HG03575 (cell line): ENCODE measurements around the gene ARHGEF10L.

Source experiments
- ATAC-seq: cut with Tn5 transposase; IDR thresholded peaks from one replicate; pipeline ENCODE4 v1.9.1; 2021; ENCODE audit not compliant: unreplicated experiment, insufficient number of reproducible peaks, low FRiP score; ENCODE audit errors: extremely low read depth

ARHGEF10L gene

DNA sequence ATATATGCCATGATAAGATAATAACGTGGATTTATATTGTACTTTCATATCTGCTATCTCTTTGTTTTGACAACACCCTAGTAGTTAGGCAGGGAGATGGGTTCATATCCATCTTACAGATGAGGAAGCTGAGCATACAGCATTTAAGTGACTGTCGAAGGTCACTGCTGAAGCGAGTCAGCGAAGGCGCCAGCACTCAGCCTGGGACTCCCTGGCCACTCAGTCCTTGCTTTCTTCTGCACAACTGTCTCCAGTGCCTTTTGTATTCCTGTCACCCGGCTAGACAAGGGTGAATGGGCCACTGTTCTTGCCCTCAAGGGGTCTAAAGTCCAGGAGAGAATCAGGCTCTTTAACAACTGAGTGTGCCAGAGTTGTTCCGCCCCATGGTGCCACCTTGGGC, 3.1 kb downstream of the ARHGEF10L start:
- ATAC-seq: no peak

DNA sequence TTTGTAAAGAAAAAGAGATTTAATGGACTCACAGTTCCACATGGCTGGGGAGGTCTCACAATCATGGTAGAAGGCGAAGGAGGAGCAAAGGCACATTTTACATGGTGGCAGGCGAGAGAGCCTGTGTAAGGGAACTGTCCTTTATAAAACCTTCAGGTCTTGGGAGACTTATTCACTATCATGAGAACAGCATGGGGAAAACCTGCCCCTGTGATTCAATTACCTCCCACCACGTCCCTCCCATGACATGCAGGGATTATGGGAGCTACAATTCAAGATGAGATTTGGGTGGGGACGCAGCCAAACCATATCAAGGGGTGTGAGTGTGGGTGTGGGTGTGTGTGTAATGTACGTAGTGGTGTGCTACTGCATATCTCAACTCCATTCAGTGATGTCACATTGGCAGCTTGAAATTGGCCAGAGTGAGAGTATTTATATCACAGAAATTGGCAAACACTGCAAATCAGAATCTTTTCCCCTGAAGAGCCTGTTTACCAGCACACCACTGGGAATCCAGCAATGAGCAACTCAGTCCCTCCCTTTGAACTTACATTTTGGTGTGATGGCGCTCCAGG, 5.4 kb downstream of the ARHGEF10L start:
- no peak for ATAC-seq

GRCh38 chr1:17545356-17545755, 5.9 kb downstream of the ARHGEF10L start:
- no peak for ATAC-seq

DNA sequence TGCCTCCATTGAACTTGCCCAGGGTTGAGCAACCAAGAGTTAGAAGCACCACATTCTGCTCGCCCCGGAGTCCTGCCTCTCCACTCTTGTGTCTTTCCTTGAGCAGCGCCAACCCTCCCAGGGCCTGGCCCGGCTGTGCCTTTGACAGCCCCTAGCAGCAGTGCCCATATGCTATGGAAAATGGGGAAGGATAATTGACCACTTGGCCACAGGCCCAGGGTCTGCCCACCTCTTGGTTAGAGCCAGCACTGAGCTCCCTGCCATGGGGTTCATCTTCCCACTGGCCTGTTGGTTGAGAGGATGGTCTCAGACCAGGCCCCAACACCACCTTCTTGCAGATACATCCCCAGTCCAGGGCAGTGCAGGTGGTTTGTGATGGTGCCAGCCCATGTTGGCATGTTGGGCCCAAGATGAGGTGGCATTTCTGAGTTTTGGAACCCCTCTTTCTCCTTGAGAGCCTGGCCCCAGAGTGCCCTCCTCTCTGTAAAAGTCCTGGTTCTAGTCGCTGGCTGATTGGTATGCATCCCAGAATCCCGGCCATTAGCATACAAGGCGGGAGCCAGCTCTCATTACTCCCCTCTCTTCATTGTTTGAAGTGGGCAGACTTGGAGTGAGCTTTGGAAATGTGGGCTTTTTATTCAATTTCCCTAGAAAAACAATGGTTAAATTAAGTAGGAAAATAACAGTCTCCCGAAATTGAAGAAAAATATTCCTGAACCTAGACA, 7.6 kb downstream of the ARHGEF10L start:
- ATAC-seq: no peak

GRCh38 chr1:17549384-17549783, 9.9 kb downstream of the ARHGEF10L start:
- ATAC-seq: no peak

DNA sequence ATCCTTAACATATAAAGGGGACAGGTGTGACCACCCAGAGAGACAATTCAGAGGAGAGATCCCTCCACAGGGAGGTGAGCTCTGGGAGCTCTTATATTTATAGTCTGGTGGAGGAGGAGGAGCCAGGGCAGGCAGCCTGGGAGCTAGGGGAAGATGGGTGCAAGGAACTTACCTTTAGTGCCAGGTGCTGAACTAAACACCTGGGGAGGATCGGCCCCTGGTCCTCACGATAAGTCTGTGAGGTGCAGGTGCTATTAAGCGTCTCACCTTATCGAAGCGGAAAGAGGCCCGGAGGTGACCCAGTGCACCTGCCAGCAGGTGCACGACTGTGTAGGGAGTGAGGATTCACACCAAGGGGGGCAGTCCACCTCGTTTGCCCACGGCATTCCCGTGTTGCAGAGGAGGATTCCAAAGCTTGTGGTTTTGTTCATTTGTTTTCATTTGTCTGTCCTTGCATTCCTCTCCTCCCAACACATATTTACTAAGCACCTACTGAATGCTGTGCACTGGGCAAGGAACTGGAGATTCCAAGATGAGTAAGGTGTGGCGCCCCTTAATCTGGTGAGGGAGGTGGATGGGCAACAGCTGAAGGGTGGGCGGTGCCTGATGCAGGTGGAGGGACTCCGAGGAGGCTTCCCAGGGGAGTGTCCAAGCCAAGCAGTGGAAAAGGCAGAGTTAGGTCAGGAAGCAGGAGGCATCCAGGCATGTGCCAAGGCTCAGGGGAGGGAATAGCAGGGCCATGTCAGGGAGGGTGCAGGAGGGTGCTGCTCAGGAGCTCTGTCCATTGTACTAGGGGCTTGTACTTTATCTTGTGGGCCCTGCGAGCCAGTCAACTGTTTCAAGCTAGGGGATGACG, 11.5 kb downstream of the ARHGEF10L start:
- ATAC-seq: no peak

DNA sequence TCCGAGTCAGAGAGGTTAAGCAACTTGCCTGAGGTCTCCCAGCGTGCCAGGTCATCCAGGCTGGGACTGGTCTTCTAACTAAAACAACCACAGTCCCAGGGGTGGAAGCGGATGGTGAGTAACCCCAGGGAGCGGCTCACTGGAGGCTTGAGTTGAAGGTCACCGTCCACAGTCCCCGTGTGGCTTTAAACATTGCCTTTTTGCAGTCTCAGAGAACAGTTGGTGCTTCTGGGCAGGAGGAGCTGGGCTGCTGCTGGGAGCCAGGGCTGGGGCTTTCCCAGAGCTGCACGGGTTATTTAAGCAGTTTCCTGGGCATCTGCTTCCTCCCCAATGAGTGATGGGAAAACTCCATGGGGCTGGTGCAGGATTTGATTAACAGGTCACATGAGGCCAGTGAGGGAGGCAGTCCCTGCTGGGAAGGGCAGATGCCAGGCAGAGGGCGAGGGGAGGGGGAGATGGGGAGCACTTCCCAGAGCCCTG, 12.3 kb downstream of the ARHGEF10L start:
- no peak for ATAC-seq

DNA sequence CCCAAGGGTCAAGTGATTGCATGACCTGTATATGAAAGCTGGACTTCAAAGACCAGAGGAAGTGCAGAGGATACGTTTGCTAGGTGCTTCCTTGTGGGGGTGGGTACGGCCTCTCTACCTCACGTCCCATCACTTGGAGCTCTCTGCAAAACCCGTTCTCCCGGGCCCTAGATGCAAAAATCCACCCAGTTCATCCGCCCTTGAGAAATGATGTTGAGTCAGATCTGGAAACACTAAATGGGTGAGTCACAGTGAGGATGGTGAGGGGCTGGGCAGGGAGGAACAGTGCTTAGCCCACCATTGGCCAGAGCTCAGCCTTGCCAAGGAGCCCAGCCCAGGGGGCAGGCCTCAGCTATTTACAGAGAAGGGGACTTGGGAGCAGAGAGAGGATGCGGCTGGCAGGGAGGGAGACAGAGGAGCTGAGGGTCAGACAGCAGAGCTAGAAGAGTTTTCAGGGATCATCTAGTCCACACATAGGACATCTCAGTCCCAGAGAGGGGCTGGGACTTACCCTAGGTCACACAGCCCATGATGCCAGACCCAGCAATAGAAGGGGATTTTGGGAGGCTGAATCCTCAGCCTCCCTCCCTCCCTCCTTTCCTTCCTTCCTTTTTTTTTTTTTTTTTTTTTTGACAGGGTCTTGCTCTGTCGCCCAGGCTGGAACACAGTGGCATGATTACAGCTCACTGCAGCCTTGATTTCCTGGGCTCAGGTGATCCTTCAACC, 14.6 kb downstream of the ARHGEF10L start:
- no peak for ATAC-seq

GRCh38 chr1:17554954-17555353, 15.5 kb downstream of the ARHGEF10L start:
- ATAC-seq: no peak

DNA sequence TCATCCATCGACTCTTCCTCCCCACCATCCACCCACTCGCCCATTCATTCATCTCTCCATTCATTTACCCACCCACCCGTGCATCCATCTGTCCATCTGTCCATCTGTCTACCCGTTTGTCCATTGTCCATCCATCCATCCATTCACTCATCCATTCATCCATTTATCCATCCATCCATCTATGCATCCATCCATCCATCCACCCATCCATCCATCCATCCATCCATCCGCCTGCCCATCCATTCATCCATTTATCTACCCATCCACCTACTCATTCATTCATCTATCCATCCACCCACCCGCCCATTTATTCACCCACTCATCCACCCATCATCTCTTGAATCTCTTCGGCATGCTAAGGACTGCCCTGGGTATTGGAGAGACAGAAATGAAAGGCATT, 18.5 kb downstream of the ARHGEF10L start:
- ATAC-seq: no peak

- ATAC-seq: no peak
Measured at GRCh38 chr1:17558541-17558940, 19.0 kb downstream of the ARHGEF10L start.

DNA sequence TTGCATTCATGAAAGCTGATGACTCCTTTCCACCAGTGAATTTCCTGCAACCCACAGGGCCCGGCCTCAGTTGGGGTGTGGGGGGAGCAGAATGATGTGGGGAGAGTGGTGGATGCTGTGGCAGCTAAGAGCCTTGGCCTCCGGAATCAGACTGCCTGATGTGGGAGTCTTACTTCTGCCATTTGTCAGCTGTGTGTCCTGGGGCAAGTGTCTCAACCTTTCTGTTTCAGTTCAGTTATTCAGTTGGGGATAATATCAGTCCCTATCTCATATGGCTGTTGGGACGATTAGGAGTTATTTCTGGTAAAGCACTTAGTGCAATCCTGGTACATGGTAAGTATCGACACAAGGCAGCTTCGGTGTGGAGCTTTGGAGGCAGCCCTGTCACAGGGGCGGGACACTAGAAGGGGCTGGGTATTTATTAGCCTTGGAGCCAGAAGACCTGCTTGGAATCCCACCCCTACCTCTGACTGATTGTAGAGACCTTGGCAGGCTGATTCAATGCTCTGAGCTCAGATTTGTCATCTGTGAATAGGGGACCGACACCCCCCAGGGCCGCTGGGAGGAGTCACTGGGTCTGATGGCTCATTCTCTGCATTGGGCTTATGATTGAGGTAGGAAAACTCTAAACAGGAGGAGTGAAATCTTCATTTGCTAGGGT, 19.6 kb downstream of the ARHGEF10L start:
- no peak for ATAC-seq

DNA sequence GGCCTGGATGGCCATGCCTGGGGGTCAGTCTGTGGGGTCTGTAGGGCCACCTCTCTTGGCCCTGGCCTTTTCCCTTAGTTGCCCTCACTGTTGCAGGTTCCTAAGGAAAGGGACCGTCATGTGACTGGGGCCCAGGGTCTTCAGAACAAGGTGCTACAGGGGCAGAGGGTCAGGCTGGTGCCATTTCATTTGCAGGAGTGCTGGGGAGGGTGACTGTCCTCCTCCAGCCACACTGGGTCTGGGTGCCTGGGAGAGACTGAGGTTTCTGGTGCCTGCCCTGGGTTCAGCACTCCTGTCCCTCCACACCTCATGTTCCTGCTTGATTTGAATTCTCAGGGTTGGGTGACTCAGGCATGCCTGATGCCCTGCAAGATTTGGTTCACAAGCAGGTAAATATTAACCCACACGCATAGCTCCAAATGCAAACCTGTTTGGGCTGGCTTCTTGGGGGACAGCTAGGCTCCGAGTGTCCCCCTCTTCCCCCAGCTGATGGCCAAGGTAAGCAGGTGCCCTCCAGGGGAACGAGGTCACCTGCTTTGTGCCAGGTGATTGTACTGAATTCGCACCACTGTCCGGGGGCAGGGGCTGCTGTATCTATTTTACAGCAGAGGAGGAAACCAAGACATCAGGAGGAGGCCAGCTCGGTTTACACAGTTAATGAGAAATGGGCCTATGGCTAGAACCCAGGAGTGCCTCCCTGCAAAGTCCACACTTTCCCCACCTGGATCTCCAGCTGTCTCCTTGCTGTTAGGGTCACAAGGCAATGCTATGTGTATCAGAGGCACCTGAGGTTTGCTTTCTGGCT, 20.3 kb downstream of the ARHGEF10L start:
- no peak for ATAC-seq

DNA sequence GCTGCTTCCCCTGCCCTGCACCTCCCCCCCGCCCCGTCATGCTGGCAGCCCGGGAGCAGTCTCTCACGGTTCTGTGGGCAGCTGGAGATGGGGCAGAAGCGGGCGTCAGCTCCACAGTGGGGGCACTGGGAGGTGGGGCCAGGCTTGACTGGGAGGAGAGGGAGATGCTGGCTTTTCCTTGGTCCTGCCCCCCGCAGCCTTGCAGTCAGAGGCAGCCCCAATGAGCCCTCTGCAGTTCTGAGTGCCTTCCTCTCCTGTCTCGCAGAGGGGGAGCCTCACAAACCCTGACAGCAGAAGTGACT, 21.7 kb downstream of the ARHGEF10L start:
- no peak for ATAC-seq

DNA sequence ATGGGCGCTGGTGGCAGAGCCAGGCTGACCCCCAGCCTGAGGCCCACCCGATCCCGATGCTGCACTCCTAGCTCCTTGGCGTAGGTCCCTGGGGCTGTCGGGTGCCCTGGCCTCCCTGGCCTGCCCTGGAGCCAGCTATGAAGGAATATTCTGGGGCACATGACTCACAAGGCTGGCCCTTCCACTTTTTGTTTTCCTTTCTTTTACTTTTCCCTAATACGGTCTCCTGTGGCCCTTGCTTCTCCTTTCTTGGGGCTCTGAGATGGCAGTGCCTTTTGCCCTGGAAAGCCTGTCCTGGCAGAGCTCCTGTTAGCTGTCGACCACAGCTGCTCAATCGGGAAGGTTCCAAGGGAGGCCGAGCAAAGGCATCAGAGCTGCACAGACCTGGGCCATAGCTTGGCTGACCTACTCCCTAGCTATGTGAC, 22.1 kb downstream of the ARHGEF10L start:
- ATAC-seq: no peak

DNA sequence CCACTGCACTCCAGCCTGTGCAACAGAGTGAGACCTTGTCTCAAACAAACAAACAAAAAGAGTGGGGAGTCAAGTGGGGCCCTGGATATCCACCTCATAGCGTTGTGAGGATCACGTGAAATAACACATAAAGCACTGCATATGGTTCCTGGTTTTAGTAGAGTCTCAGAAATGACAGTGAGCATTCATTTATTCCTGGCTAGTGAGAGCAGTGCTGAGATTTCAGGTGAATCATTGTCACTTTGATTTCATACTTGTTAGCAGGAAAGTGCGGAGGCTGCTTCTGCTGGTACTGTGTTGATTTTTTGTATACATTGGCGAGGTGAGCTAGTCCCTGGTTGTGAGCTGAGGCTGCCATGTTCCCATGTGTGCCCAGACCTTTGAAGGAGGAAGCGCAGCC, 22.9 kb downstream of the ARHGEF10L start:
- no peak for ATAC-seq

- ATAC-seq: no peak
Measured at GRCh38 chr1:17563494-17564281, 24.2 kb downstream of the ARHGEF10L start.
